H9 (cell line): ENCODE results near the gene NAPA. TPM values are rescaled to one million over a fixed set of nuclear protein-coding genes. Genes with fewer than 3 reads are reported as not detected.

Experiments
- DNase-seq: peaks from one replicate; pipeline ENCODE4 v3.0.0-alpha.2; 2017
- H2AFZ ChIP-seq: one replicate; pipeline ENCODE4 v1.6.1; 2013; ENCODE audit warnings: mild to moderate bottlenecking, low read length, control low read depth, moderate library complexity
- H2AK5ac ChIP-seq: 2 replicates; pipeline ENCODE4 v1.6.1; 2013; ENCODE audit warnings: low read length, control low read depth, mixed read lengths; ENCODE audit not compliant: insufficient read length
- H2BK120ac ChIP-seq: one replicate; pipeline ENCODE4 v1.6.1; 2013; ENCODE audit warnings: low read depth, mild to moderate bottlenecking, low read length, control low read depth, inconsistent platforms; ENCODE audit not compliant: poor library complexity, severe bottlenecking
- H2BK12ac ChIP-seq: 2 replicates; pipeline ENCODE4 v1.6.1; 2013; ENCODE audit warnings: low read length, control low read depth, mixed read lengths, low read depth; ENCODE audit not compliant: insufficient read length
- H2BK15ac ChIP-seq: 2 replicates; pipeline ENCODE4 v1.6.1; 2013; ENCODE audit warnings: low read depth, low read length, control low read depth
- H2BK20ac ChIP-seq: one replicate; pipeline ENCODE4 v1.6.1; 2013; ENCODE audit warnings: low read depth, mild to moderate bottlenecking, low read length, control low read depth, inconsistent platforms; ENCODE audit not compliant: poor library complexity, severe bottlenecking
- H2BK5ac ChIP-seq: 2 replicates; pipeline ENCODE4 v1.6.1; 2013; ENCODE audit warnings: low read length, control low read depth, mixed read lengths; ENCODE audit not compliant: insufficient read length
- H3K14ac ChIP-seq: 2 replicates; pipeline ENCODE4 v1.6.1; 2013; ENCODE audit warnings: low read length, control low read depth; ENCODE audit not compliant: insufficient read depth
- H3K18ac ChIP-seq: 2 replicates; pipeline ENCODE4 v1.6.1; 2013; ENCODE audit warnings: low read depth, mild to moderate bottlenecking, mixed read lengths, low read length, control low read depth; ENCODE audit not compliant: insufficient read length
- H3K23ac ChIP-seq: 2 replicates; pipeline ENCODE4 v1.6.1; 2013; ENCODE audit warnings: low read length, control low read depth, mixed read lengths, low read depth; ENCODE audit not compliant: insufficient read length
- H3K23me2 ChIP-seq: 2 replicates; pipeline ENCODE4 v1.6.1; 2013; ENCODE audit warnings: low read depth, mild to moderate bottlenecking, mixed read lengths, low read length, control low read depth; ENCODE audit not compliant: insufficient read length, poor library complexity, severe bottlenecking
- H3K27ac ChIP-seq: 2 replicates; pipeline ENCODE4 v1.5.1; 2013; ENCODE audit warnings: low read length, control low read depth, mixed read lengths, low read depth; ENCODE audit not compliant: insufficient read length
- H3K27me3 ChIP-seq: 2 replicates; pipeline ENCODE4 v1.6.1; 2013; ENCODE audit warnings: low read length, control low read depth, inconsistent platforms; ENCODE audit not compliant: insufficient read depth
- H3K4ac ChIP-seq: 2 replicates; pipeline ENCODE4 v1.6.1; 2013; ENCODE audit warnings: low read depth, mild to moderate bottlenecking, control low read depth, inconsistent platforms, low read length, moderate library complexity
- H3K4me1 ChIP-seq: 2 replicates; pipeline ENCODE4 v1.6.1; 2013; ENCODE audit warnings: low read length, control low read depth, inconsistent platforms; ENCODE audit not compliant: insufficient read depth
- H3K4me2 ChIP-seq: 2 replicates; pipeline ENCODE4 v1.6.1; 2013; ENCODE audit warnings: low read length, control low read depth, mixed read lengths; ENCODE audit not compliant: insufficient read length, insufficient read depth
- H3K56ac ChIP-seq: 2 replicates; pipeline ENCODE4 v1.6.1; 2013; ENCODE audit warnings: low read depth, mild to moderate bottlenecking, mixed read lengths, low read length, control low read depth; ENCODE audit not compliant: insufficient read length
- H3K79me1 ChIP-seq: 2 replicates; pipeline ENCODE4 v1.6.1; 2013; ENCODE audit warnings: low read depth, mild to moderate bottlenecking, moderate library complexity, low read length, control low read depth, inconsistent platforms; ENCODE audit not compliant: insufficient read depth, poor library complexity, severe bottlenecking
- H3K79me2 ChIP-seq: 2 replicates; pipeline ENCODE4 v1.6.1; 2013; ENCODE audit warnings: low read length, control low read depth, inconsistent platforms; ENCODE audit not compliant: insufficient read depth
- H3K9ac ChIP-seq: 2 replicates; pipeline ENCODE4 v1.6.1; 2013; ENCODE audit warnings: low read length, control low read depth, mixed read lengths; ENCODE audit not compliant: insufficient read length; ENCODE audit errors: extremely low read depth
- H3K9me3 ChIP-seq: one replicate; pipeline ENCODE4 v1.6.1; 2013; ENCODE audit warnings: low read depth, low read length, inconsistent platforms; ENCODE audit not compliant: control insufficient read depth
- H3T11ph ChIP-seq: one replicate; pipeline ENCODE4 v1.6.1; 2013; ENCODE audit warnings: mild to moderate bottlenecking, low read length, control low read depth, inconsistent platforms
- H4K20me1 ChIP-seq: one replicate; pipeline ENCODE4 v1.6.1; 2013; ENCODE audit not compliant: control insufficient read depth, insufficient read length, insufficient read depth
- H4K5ac ChIP-seq: 2 replicates; pipeline ENCODE4 v1.6.1; 2013; ENCODE audit warnings: low read depth, mild to moderate bottlenecking, mixed read lengths, low read length, control low read depth; ENCODE audit not compliant: insufficient read length
- H4K8ac ChIP-seq: replicated peaks from 2 replicates; pipeline ENCODE4 v1.6.1; 2013; ENCODE audit warnings: low read length, control low read depth, mixed read lengths, low read depth; ENCODE audit not compliant: insufficient read length
- H4K91ac ChIP-seq: 2 replicates; pipeline ENCODE4 v1.6.1; 2013; ENCODE audit warnings: low read depth, mild to moderate bottlenecking, moderate library complexity, mixed read lengths, low read length, control low read depth; ENCODE audit not compliant: insufficient read length
- H3K27ac Mint-ChIP-seq, 3 experiments: 2 replicates in 2 of 3; 3 replicates in 1 of 3; pipeline ENCODE4 v1.8.0; 2020 to 2021; ENCODE audit warnings: mixed read lengths in 3 of 3, mild to moderate bottlenecking in 1 of 3, moderate library complexity in 1 of 3
- H3K27me3 Mint-ChIP-seq: 2 replicates; pipeline ENCODE4 v1.8.0; 2021; ENCODE audit warnings: low read depth, mild to moderate bottlenecking, moderate library complexity, mixed read lengths
- H3K36me3 Mint-ChIP-seq, 3 experiments: 2 replicates in 2 of 3; 3 replicates in 1 of 3; pipeline ENCODE4 v1.8.0; 2020 to 2021; ENCODE audit warnings: low read depth in 3 of 3, mixed read lengths in 3 of 3; ENCODE audit not compliant: insufficient read depth in 1 of 3
- H3K4me1 Mint-ChIP-seq, 2 experiments: 2 replicates each; pipeline ENCODE4 v1.8.0; 2020; ENCODE audit warnings: mixed read lengths in 2 of 2
- H3K4me3 Mint-ChIP-seq, 2 experiments: 2 replicates in 1 of 2; 3 replicates in 1 of 2; pipeline ENCODE4 v1.8.0; 2020 to 2021; ENCODE audit warnings: mild to moderate bottlenecking in 2 of 2, mixed read lengths in 2 of 2, moderate library complexity in 1 of 2
- H3K9me3 Mint-ChIP-seq, 2 experiments: 2 replicates in 1 of 2; 3 replicates in 1 of 2; pipeline ENCODE4 v1.8.0; 2020; ENCODE audit warnings: mild to moderate bottlenecking in 2 of 2, mixed read lengths in 2 of 2, moderate library complexity in 1 of 2
- WGBS: extraction: QIAGEN DNeasy Blood & Tissue Kit; methylation state at CpG from one replicate; pipeline ENCODE4 v1.1.7; 2013; ENCODE audit warnings: missing lambda C conversion rate, low lambda C conversion rate, mixed read lengths; ENCODE audit not compliant: insufficient read length; ENCODE audit errors: extremely low coverage; 5-methylcytosine and 5-hydroxymethylcytosine counted together
- total RNA-seq: library from RNA; stranded (reverse); gene quantifications from 2 replicates; pipeline ENCODE4 v1.2.1, GENCODE V29; 2021
- TF ChIP-seq, protein P1 (sequence below): fragments of 200-600 bp; sonication (generic); conservative IDR thresholded peaks from 3 replicates; pipeline ENCODE4 v1.8.0; 2021; ENCODE audit warnings: antibody characterized with exemption, mild to moderate bottlenecking

NAPA gene
- total RNA-seq, 1 experiment from 2014 or later, result 62.8 TPM

DNA sequence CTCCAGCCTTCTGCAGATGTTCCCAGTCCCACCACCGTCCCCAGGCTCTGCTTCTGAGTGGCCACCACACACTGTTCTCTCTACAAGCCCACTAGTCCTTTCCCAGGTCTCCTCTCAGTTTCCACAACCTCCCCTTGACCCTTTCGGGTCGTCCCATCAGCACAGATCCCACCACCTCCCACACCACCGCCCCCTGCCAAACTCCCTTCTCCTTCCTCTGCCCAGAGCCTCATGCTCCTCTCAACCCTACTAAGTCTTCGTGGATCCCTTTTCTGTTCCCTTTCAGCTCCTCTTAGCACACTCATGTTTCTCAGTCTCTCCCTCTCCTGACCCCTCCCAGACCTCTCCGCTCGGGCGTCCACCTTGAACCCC, 1.9 kb downstream of the NAPA start:
- Histone ChIP-seq H3K4ac (no peak overlapping the region), H3K18ac (no peak overlapping the region), H3K4me1 (no peaks in the 10 kb centered on the region), H3K56ac (no peak overlapping the region), H2BK120ac (no peak overlapping the region), H3K9ac (no peak overlapping the region), H4K5ac (no peak overlapping the region), H2BK12ac (no peak overlapping the region), H3K27ac (no peak overlapping the region), H3K27me3 (no peaks in the 10 kb centered on the region), H3K23me2 (peaks cover 7% of the 10 kb centered on the region), H3K79me2 (peaks cover 10% of the 10 kb centered on the region; the same call in 1 of the 2 replicates), H3K4me2 (no peak overlapping the region), H3T11ph (no peak overlapping the region), H4K91ac (no peak overlapping the region), H2BK5ac (no peak overlapping the region), H4K20me1 (no peaks in the 10 kb centered on the region), H3K14ac (no peak overlapping the region), H2BK15ac (no peak overlapping the region), H4K8ac (no peak overlapping the region), H3K79me1 (peaks cover 9% of the 10 kb centered on the region), H2AFZ (no peak overlapping the region), H3K23ac (no peak overlapping the region), H2BK20ac (no peak overlapping the region), H2AK5ac (no peak overlapping the region), H3K9me3 (no peaks in the 10 kb centered on the region)
- Mint-ChIP-seq H3K27ac (peak overlapping the region; percentile 9 to 77 (median 36); a peak in 3 of 7 replicates), H3K9me3 (no peaks in the 10 kb centered on the region), H3K36me3 (peaks cover 0 to 4% (median 0%) of the 10 kb centered on the region in 3 experiments; a peak in 1 of 7 replicates), H3K27me3 (no peaks in the 10 kb centered on the region), H3K4me3 (peak overlapping the region; percentile 96), H3K4me1 (peaks cover 23 to 33% of the 10 kb centered on the region in 2 experiments)
- no CpG with 5 or more reads among the region's 8 CpGs for WGBS
- TF ChIP-seq, protein P1, sequence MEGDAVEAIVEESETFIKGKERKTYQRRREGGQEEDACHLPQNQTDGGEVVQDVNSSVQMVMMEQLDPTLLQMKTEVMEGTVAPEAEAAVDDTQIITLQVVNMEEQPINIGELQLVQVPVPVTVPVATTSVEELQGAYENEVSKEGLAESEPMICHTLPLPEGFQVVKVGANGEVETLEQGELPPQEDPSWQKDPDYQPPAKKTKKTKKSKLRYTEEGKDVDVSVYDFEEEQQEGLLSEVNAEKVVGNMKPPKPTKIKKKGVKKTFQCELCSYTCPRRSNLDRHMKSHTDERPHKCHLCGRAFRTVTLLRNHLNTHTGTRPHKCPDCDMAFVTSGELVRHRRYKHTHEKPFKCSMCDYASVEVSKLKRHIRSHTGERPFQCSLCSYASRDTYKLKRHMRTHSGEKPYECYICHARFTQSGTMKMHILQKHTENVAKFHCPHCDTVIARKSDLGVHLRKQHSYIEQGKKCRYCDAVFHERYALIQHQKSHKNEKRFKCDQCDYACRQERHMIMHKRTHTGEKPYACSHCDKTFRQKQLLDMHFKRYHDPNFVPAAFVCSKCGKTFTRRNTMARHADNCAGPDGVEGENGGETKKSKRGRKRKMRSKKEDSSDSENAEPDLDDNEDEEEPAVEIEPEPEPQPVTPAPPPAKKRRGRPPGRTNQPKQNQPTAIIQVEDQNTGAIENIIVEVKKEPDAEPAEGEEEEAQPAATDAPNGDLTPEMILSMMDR, result no peak
- no peak for DNase-seq
